ENCODE data around the gene CEMIP2.

The CEMIP2 gene

DNA sequence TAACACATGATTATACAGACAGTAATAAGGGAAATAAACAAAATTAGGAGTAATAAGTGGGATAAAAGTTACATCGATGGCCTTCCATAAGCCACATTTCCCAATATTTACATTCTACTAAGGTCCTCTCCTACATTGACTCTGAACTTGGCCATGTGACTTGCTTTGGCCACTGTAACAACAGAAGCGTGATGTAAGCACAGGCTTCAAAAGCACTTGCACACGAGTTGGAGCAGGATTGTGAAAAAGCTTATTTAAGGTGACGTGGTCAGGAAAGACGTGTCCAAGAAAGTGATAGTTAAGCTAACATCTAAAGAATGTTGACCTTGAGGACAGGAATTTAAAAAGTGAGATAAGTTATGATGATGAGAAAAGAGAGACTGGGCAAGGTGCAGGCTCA, 9.8 kb upstream of the CEMIP2 start:
- no peaks in the 10 kb centered on the region for H3K36me3 ChIP-seq (ENCODE audit: control insufficient read depth, insufficient read depth, low read length)
- H2AFZ ChIP-seq: no peak overlapping the region
- H3K4me1 ChIP-seq: no peaks in the 10 kb centered on the region
- H3K27ac ChIP-seq: no peak overlapping the region
- no peaks in the 10 kb centered on the region for H3K9me3 ChIP-seq (ENCODE audit: control insufficient read depth, low read length)
- H3K27me3 ChIP-seq (ENCODE audit: control insufficient read depth, insufficient read depth, low read length): no peaks in the 10 kb centered on the region
- no peaks in the 10 kb centered on the region for H3K79me2 ChIP-seq
- no peak overlapping the region for H3K4me2 ChIP-seq (ENCODE audit: low read length)
- no peak overlapping the region for H3K9ac ChIP-seq
- H3K4me3 ChIP-seq (ENCODE audit: low read depth, low read length): no peak overlapping the region
- no peak for TF ChIP-seq CTCF (IDR thresholded peaks at IDR 0.05)

DNA sequence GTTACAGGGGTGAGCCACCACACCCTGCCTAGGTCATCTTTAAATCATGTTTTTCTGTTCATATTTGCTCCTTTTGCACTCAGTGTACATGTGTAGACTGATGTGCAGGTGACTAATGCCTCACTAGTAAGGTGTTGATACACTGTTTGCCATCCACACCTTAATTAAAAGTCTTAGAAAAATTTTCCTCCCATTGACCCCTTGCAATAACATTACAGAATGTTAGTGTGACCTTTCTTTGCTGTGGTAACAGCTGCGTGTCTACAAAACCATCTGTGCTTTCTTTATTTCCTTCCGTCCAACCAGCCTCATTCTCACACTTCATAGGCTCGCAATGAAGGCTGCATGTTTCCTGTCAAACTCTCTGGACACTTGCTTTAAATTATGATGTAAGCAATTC, 6.6 kb upstream of the CEMIP2 start:
- Histone ChIP-seq H3K9ac (no peak overlapping the region), H3K79me2 (no peaks in the 10 kb centered on the region), H3K4me2 (ENCODE audit: low read length) (no peak overlapping the region), H3K27me3 (ENCODE audit: control insufficient read depth, insufficient read depth, low read length) (no peaks in the 10 kb centered on the region), H2AFZ (no peak overlapping the region), H3K9me3 (ENCODE audit: control insufficient read depth, low read length) (no peaks in the 10 kb centered on the region), H3K4me1 (no peaks in the 10 kb centered on the region), H3K36me3 (ENCODE audit: control insufficient read depth, insufficient read depth, low read length) (no peaks in the 10 kb centered on the region), H3K27ac (no peak overlapping the region), H3K4me3 (ENCODE audit: low read depth, low read length) (no peak overlapping the region)
- no peak for TF ChIP-seq CTCF (IDR thresholded peaks at IDR 0.05)

- Histone ChIP-seq H3K4me3 (ENCODE audit: low read depth, low read length) (no peak overlapping the region), H3K79me2 (peaks cover 3% of the 10 kb centered on the region), H3K4me1 (no peaks in the 10 kb centered on the region), H3K36me3 (ENCODE audit: control insufficient read depth, insufficient read depth, low read length) (no peaks in the 10 kb centered on the region), H3K9me3 (ENCODE audit: control insufficient read depth, low read length) (no peaks in the 10 kb centered on the region), H3K4me2 (ENCODE audit: low read length) (no peak overlapping the region), H3K9ac (no peak overlapping the region), H3K27ac (no peak overlapping the region), H3K27me3 (ENCODE audit: control insufficient read depth, insufficient read depth, low read length) (no peaks in the 10 kb centered on the region), H2AFZ (no peak overlapping the region)
- no peak for TF ChIP-seq CTCF (IDR thresholded peaks at IDR 0.05)
Measured at GRCh38 chr9:71772726-71773125, 4.4 kb upstream of the CEMIP2 start.

DNA sequence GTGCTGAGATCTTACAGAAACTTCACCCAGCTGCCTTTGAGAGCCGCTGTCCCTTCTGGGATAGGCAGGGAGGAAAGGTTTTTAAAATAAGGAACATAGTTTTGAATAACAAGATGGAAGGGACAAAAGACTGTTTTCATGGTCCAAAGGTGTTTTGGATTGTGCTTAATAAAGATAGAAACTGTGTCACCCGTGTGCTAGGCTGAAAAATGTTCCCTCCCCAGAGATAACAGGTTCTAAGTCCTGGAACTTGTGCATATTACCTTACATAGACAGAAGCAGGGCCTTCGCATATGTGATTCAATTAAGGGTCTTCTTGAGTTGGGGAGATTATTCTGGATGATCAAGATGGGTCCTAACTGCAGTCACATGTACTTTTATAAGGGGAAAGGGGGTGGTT, 1.9 kb upstream of the CEMIP2 start:
- H3K9ac ChIP-seq: no peak overlapping the region

More for the DNA sequence above, 1.9 kb upstream of the CEMIP2 start:
- Histone ChIP-seq H3K79me2 (peaks cover 16% of the 10 kb centered on the region), H2AFZ (no peak overlapping the region), H3K4me1 (peaks cover 2% of the 10 kb centered on the region), H3K27me3 (ENCODE audit: control insufficient read depth, insufficient read depth, low read length) (no peaks in the 10 kb centered on the region), H3K27ac (no peak overlapping the region), H3K36me3 (ENCODE audit: control insufficient read depth, insufficient read depth, low read length) (no peaks in the 10 kb centered on the region), H3K4me3 (ENCODE audit: low read depth, low read length) (peak overlapping the region; percentile 57), H3K9me3 (ENCODE audit: control insufficient read depth, low read length) (no peaks in the 10 kb centered on the region), H3K4me2 (ENCODE audit: low read length) (no peak overlapping the region)
- TF ChIP-seq CTCF (IDR thresholded peaks at IDR 0.05): no peak

All from parathyroid adenoma (tissue), 2 donors.